Transverse colon (tissue), 4 donors: Measurements from ENCODE around the gene RUNX1. TPM values are rescaled to one million over a fixed set of nuclear protein-coding genes. Genes with fewer than 3 reads are reported as not detected.

ENCODE experiments used
- DNase-seq: peaks from one replicate; pipeline ENCODE4 v3.0.0-alpha.2; 2019
- H3K27ac ChIP-seq, 4 donors: fragments of 200-600 bp; sonication (generic); 2 replicates each; pipeline ENCODE4 v1.5.1; 2016 to 2018; ENCODE audit warnings: inconsistent platforms in 4 of 4
- H3K27me3 ChIP-seq: fragments of 200-600 bp; sonication (generic); 2 replicates; pipeline ENCODE4 v1.5.1; 2017; ENCODE audit warnings: inconsistent platforms
- H3K36me3 ChIP-seq, 4 donors: fragments of 200-600 bp; sonication (generic); 2 replicates each; pipeline ENCODE4 v1.5.1; 2017 to 2019; ENCODE audit warnings: inconsistent platforms in 4 of 4
- H3K4me1 ChIP-seq, 4 donors: fragments of 200-600 bp; sonication (generic); 2 replicates each; pipeline ENCODE4 v1.5.1; 2017 to 2020; ENCODE audit warnings: inconsistent platforms in 4 of 4
- H3K4me3 ChIP-seq, 4 donors: fragments of 200-600 bp; sonication (generic); 1 replicate in 1 of 4; 2 replicates in 3 of 4; pipeline versions ENCODE4 v1.5.1 to v1.6.1; 2017 to 2019; ENCODE audit warnings: inconsistent platforms in 4 of 4
- H3K9me3 ChIP-seq, 2 donors: fragments of 200-600 bp; sonication (generic); 2 replicates each; pipeline ENCODE4 v1.5.1; 2017 to 2019; ENCODE audit warnings: inconsistent platforms in 2 of 2
- EP300 ChIP-seq: sonication (generic); formaldehyde crosslinking; IDR thresholded peaks from one replicate; pipeline ENCODE4 v1.6.1; 2017; ENCODE audit warnings: antibody characterized with exemption, low read depth
- POLR2A ChIP-seq: fragments of 450-650 bp; IDR thresholded peaks from one replicate; pipeline ENCODE4 v1.6.1; 2016; ENCODE audit warnings: antibody characterized with exemption, mild to moderate bottlenecking, moderate library complexity
- POLR2AphosphoS5 ChIP-seq, 3 donors: sonication (generic); formaldehyde crosslinking; IDR thresholded peaks; one replicate each; pipeline ENCODE4 v1.6.1; 2016; ENCODE audit warnings: antibody characterized with exemption in 3 of 3
- WGBS, 2 donors: methylation state at CpG; one replicate each; pipeline ENCODE4 v1.1.5; 2018; ENCODE audit warnings: low coverage in 1 of 2; 5-methylcytosine and 5-hydroxymethylcytosine counted together
- in situ Hi-C, 4 donors: fragments of 200-750 bp; cut with MboI; loops; one replicate each; pipeline versions ENCODE4 v1.15.0 to v1.15.1; 2017; ENCODE audit warnings: low sequenced_read_pairs in 3 of 4, low pct_ligation_motif_present in 1 of 4, low pct_unique_long_range_greater_than_20kb in 1 of 4
- intact Hi-C: fragments of 100-400 bp; cut with DNase I; formaldehyde crosslinking; loops from one replicate; pipeline ENCODE4 v1.15.1; 2023; ENCODE audit warnings: low total_unique reads
- total RNA-seq, 4 donors: library from RNA; depleted of rRNA; stranded (reverse); fragments of >200 nt; gene quantifications; one replicate each; pipeline ENCODE4 v1.1.0, GENCODE V29; 2016
- TF ChIP-seq, protein P1 (sequence below), 5 experiments: fragments of 200-600 bp in 3 of 5; fragments of 450-650 bp in 2 of 5; sonication (generic) in 3 of 5; IDR thresholded peaks; 1 replicate in 2 of 5; 2 replicates in 3 of 5; pipeline ENCODE4 v1.5.1; 2016 to 2017; ENCODE audit warnings: antibody characterized with exemption in 5 of 5, inconsistent platforms in 3 of 5, mild to moderate bottlenecking in 2 of 5, moderate library complexity in 1 of 5

RUNX1 gene
- total RNA-seq, 4 donors from 2014 or later = 8.3 to 60.1 (median 34.7) TPM

DNA sequence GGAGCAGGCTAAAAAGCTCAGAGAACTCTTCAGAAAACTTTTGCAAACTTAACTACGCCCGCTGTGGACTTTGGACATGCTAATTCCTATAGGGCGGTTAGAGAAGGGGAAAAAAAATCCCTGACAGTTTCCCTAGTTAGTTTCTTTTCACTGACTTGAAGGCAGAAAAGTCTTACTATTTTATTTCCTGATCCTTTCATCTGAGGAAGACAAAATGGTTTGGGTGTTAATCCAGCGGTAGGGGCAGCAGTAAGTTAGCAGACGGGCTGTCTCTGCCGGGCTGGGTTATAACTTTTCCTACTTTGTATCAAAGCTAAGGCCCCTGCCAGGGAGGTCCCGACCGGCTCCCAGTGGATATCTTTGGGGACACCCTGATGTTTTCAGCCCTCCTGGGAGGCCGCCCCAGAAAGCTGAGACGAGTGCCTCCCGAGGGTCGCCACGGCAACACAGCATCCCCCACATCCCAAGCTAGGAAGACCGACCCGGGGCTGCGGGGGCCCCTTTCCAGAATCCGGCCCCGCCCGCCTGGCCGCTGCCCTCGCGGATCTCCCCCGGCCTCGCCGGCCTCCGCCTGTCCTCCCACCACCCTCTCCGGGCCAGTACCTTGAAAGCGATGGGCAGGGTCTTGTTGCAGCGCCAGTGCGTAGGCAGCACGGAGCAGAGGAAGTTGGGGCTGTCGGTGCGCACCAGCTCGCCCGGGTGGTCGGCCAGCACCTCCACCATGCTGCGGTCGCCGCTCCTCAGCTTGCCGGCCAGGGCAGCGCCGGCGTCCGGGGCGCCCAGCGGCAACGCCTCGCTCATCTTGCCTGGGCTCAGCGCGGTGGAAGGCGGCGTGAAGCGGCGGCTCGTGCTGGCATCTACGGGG lies 162.6 kb downstream of the RUNX1 start:
- H3K36me3 ChIP-seq = no peaks in the 10 kb centered on the region
- H3K27ac ChIP-seq = peak overlapping the region; percentile 95 to 99 (median 97)
- in situ Hi-C loops = loop anchor here in 3 of 4 donors (10.0 to 25.0 kb wide), 4 partner anchors 142 to 1051 kb away; no protein-coding TSS in a partner anchor
- 0 to 13% methylated on average over 3 to 46 of the region's 56 CpGs for WGBS, 2 donors
- H3K9me3 ChIP-seq = no peaks in the 10 kb centered on the region
- peaks cover 29% of the 10 kb centered on the region for H3K27me3 ChIP-seq
- TF ChIP-seq POLR2AphosphoS5 (IDR thresholded peaks at IDR 0.05) (peak in 2 of 3 donors; percentile 51 to 75), EP300 (no peak), POLR2A (peak; percentile 1)
- TF ChIP-seq, protein P1, sequence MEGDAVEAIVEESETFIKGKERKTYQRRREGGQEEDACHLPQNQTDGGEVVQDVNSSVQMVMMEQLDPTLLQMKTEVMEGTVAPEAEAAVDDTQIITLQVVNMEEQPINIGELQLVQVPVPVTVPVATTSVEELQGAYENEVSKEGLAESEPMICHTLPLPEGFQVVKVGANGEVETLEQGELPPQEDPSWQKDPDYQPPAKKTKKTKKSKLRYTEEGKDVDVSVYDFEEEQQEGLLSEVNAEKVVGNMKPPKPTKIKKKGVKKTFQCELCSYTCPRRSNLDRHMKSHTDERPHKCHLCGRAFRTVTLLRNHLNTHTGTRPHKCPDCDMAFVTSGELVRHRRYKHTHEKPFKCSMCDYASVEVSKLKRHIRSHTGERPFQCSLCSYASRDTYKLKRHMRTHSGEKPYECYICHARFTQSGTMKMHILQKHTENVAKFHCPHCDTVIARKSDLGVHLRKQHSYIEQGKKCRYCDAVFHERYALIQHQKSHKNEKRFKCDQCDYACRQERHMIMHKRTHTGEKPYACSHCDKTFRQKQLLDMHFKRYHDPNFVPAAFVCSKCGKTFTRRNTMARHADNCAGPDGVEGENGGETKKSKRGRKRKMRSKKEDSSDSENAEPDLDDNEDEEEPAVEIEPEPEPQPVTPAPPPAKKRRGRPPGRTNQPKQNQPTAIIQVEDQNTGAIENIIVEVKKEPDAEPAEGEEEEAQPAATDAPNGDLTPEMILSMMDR (IDR thresholded peaks at IDR 0.05) = no peak
- intact Hi-C loops = loop anchor here (10.0 kb wide), 2 partner anchors 92 to 142 kb away; no protein-coding TSS in a partner anchor
- H3K4me3 ChIP-seq = peak overlapping the region; percentile 27 to 86 (median 74)
- peaks cover 0 to 60% (median 30%) of the 10 kb centered on the region in 4 donors for H3K4me1 ChIP-seq
- DNase-seq = peak; percentile 72

DNA sequence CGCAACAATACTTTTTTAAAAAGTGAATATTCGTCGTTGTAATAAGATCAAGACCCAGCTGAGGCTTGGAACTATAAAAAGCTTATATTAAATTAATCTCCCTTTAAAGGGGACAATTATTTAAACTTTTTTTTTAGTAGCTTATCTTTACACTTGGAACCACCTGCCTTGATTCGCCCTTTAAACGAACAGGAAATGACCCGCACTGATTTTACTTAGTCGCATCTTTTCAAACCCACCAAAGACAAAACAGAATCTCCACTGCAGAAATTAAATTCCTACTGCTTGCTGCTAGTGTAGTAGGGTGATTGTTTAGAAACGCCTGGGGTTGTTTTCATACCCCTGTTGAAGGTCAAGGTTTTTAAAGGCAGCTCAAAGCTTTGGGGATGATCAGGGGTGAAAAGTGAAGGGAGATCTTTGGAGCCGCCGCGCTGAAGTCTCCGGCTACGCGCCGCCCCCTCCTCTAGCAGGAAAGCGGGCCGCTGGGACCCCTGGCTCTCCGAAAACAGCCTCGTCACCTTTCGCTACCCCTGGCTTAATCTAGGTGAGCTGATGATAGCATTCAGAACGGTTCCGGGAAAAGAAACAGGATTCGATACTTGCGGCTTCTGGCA lies 163.4 kb downstream of the RUNX1 start:
- intact Hi-C loops = loop anchor here (10.0 kb wide), 2 partner anchors 91 to 141 kb away; no protein-coding TSS in a partner anchor
- 23 to 32% methylated on average over 6 to 24 of the region's 24 CpGs for whole genome bisulfite sequencing, 2 donors

DNA sequence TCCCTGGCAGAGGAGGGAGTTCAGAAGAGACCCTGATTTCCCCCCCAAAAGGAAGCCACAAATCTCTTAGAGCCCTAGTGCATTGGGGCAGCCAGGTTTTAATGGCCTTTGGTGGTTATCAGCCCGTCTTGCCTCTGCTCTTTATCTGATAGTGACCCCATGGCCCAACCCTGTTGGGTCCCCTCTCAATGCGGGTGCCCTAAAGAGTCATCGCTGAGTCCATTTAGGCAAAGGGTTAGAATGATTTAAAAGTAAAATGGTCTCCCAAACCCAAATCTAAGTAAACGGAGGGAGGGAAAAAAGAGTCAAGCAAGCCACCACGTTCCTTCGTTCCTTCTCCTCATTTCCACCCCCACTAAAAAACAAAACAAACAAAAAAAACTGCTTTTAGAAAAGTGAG lies 164.0 kb downstream of the RUNX1 start:
- peak overlapping the region; percentile 95 to 99 (median 97) for H3K27ac ChIP-seq
- no peaks in the 10 kb centered on the region for H3K9me3 ChIP-seq
- H3K4me3 ChIP-seq = peak overlapping the region in 3 of 4 donors; percentile 71 to 86 (median 76)
- WGBS, 2 donors = 20 to 47% methylated on average over 6 of the region's 6 CpGs
- peaks cover 0 to 47% (median 20%) of the 10 kb centered on the region in 4 donors for H3K4me1 ChIP-seq
- in situ Hi-C loops = loop anchor here in 3 of 4 donors (10.0 to 25.0 kb wide), 4 partner anchors 140 to 1052 kb away; no protein-coding TSS in a partner anchor
- DNase-seq = no peak
- H3K27me3 ChIP-seq = peaks cover 15% of the 10 kb centered on the region
- TF ChIP-seq POLR2AphosphoS5 (IDR thresholded peaks at IDR 0.05) = no peak
- TF ChIP-seq EP300 = no peak
- TF ChIP-seq POLR2A = no peak
- TF ChIP-seq, protein P1 (IDR thresholded peaks at IDR 0.05) = no peak
- no peaks in the 10 kb centered on the region for H3K36me3 ChIP-seq
- intact Hi-C loops = loop anchor here (10.0 kb wide), 2 partner anchors 90 to 140 kb away; no protein-coding TSS in a partner anchor

More for the DNA sequence above, 163.4 kb downstream of the RUNX1 start:
- Histone ChIP-seq H3K27me3 (peaks cover 21% of the 10 kb centered on the region), H3K9me3 (no peaks in the 10 kb centered on the region), H3K4me3 (peak overlapping the region; percentile 27 to 86 (median 74)), H3K4me1 (peaks cover 0 to 53% (median 24%) of the 10 kb centered on the region in 4 donors), H3K36me3 (no peaks in the 10 kb centered on the region), H3K27ac (peak overlapping the region; percentile 95 to 99 (median 97))
- peak; percentile 66 for TF ChIP-seq POLR2A
- TF ChIP-seq, protein P1 (IDR thresholded peaks at IDR 0.05) = no peak
- no peak for TF ChIP-seq EP300
- TF ChIP-seq POLR2AphosphoS5 (IDR thresholded peaks at IDR 0.05) = peak in 1 of 3 donors; percentile 27
- in situ Hi-C loops = loop anchor here in 3 of 4 donors (10.0 to 25.0 kb wide), 4 partner anchors 141 to 1052 kb away; no protein-coding TSS in a partner anchor
- DNase-seq = no peak
